IPS DF 6.9 (cell line): ENCODE data around the gene EXOC6B.

ENCODE experiments used
- DNase-seq: peaks from one replicate; pipeline ENCODE4 v3.0.0-alpha.2; 2013; ENCODE audit warnings: low read depth, low spot score
- H3K27ac ChIP-seq: one replicate; pipeline ENCODE4 v1.5.1; 2013; ENCODE audit warnings: low read length, control low read depth
- H3K27me3 ChIP-seq: 2 replicates; pipeline ENCODE4 v1.6.1; 2013; ENCODE audit warnings: mild to moderate bottlenecking, low read length; ENCODE audit not compliant: control insufficient read depth, insufficient read depth
- H3K36me3 ChIP-seq: 2 replicates; pipeline ENCODE4 v1.6.1; 2013; ENCODE audit warnings: low read length; ENCODE audit not compliant: control insufficient read depth, insufficient read depth
- H3K4me1 ChIP-seq: 2 replicates; pipeline ENCODE4 v1.6.1; 2013; ENCODE audit warnings: low read length; ENCODE audit not compliant: control insufficient read depth, insufficient read depth
- H3K4me3 ChIP-seq: 2 replicates; pipeline ENCODE4 v1.5.1; 2013; ENCODE audit warnings: mild to moderate bottlenecking, low read length
- H3K9me3 ChIP-seq: 2 replicates; pipeline ENCODE4 v1.6.1; 2013; ENCODE audit warnings: low read length, inconsistent platforms; ENCODE audit not compliant: control insufficient read depth, insufficient read depth
- WGBS: extraction: QIAGEN DNeasy Blood & Tissue Kit; methylation state at CpG from one replicate; pipeline ENCODE4 v1.1.7; 2013; ENCODE audit warnings: mixed read lengths, missing lambda C conversion rate; ENCODE audit not compliant: insufficient read length, insufficient coverage; 5-methylcytosine and 5-hydroxymethylcytosine counted together

Gene EXOC6B

DNA sequence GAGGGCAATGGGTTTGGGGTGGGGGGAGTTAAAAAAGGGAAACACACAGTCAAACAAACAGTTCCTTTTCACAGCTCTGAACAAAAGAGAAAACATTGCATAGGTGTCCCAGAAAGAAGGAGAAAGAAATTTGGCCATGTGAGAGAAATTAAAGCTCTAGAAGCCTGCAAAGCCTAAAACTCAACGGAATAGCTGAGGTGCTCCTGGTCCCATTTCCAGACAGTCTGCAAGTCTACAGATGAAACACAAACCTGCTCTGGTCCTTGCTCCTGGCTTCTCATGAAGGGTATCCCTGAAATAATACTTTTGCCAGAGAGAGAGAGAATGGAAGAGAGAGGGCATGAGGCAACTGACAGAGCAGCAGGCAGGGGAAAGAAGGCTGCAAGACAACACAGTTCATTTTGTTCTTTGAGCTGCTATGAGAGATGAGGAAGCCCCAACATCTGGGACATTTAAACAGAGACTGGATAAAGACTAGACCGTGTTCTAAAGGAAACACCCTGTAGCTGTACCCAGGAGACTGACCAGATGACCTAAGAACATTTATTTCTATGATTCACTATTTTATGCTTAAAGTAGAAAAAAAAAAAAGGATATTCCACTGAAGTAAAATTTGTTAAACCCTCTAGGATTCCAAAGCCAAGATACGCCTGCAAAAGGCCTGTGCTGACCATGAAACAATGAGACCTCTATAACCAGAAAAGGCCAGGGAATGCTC is 620.9 kb downstream of the EXOC6B start:
- no peaks in the 10 kb centered on the region for H3K4me1 ChIP-seq
- H3K27ac ChIP-seq: no peak overlapping the region
- no peaks in the 10 kb centered on the region for H3K9me3 ChIP-seq
- no CpG with 5 or more reads among the region's 3 CpGs for WGBS
- DNase-seq: no peak
- no peaks in the 10 kb centered on the region for H3K36me3 ChIP-seq
- no peak overlapping the region for H3K4me3 ChIP-seq
- H3K27me3 ChIP-seq: no peaks in the 10 kb centered on the region

DNA sequence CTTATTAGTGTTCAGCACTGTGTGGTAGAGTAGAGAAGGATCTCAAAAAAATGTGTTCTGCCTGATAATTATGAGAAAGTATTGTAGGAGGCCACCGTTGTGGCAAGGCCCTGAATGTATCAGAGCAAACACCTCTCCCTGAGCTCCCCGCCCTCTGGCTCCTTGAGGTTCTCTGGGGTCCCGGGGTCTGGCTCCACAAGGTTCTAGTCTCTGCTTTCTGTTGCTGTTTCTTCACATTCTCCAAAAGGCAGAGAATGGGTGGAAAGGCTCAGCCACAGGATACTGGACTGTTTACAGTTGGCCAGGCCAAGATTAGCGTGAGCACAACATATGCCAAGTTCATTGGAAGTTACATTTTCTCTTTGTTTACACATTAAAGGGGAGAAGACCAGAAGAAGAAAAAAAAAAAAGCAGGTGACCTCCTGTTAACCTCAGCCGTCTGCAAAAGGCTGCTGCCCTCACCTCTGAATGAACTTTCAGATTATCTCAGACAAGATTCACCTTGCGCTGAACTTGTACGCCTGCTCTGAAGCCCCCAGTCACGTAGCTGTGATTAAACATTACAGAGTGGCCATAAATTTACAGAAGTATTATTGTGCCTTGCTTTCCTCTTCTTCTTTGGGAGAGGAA is 621.6 kb downstream of the EXOC6B start:
- Histone ChIP-seq H3K9me3 (no peaks in the 10 kb centered on the region), H3K4me3 (no peak overlapping the region), H3K27ac (no peak overlapping the region), H3K27me3 (no peaks in the 10 kb centered on the region), H3K36me3 (no peaks in the 10 kb centered on the region), H3K4me1 (no peaks in the 10 kb centered on the region)
- DNase-seq: no peak
- WGBS: no CpG with 5 or more reads among the region's 8 CpGs

DNA sequence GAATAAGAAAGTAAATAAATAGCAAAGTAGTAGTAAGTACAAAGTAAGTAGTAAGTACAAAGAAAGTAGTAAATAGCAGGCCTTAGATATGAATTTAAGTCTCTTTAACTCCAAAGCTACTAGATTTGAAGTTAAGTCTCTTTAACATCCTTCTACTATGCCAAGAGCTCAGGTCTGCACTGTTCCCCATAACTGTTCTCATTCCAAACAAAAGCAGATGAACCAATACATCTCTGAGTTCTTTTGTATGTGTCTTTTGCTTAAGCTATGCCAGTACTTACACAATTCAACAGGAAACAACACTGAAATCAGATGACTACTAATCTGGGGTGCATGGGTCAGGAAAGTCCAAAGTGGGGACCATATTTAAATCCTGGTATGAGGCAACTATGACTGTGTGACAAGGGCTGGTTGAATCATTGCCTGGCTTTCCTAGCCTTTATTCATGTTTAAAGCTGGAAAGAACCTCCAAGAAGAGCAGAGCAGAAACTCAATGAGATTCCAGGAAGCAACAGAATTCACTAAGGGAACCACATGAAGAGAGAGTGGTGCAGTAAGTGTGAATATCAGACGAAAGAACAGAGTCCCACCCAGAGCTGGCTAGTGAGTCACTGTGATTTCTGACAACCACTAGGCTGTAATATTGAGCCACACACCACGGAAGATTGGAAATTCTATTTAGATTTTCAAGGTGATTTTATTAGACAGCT is 627.1 kb downstream of the EXOC6B start:
- Histone ChIP-seq H3K9me3 (no peaks in the 10 kb centered on the region), H3K4me1 (no peaks in the 10 kb centered on the region), H3K27me3 (no peaks in the 10 kb centered on the region), H3K36me3 (no peaks in the 10 kb centered on the region), H3K27ac (no peak overlapping the region), H3K4me3 (no peak overlapping the region)
- no peak for DNase-seq
- WGBS: no CpG with 5 or more reads among the region's 2 CpGs

DNA sequence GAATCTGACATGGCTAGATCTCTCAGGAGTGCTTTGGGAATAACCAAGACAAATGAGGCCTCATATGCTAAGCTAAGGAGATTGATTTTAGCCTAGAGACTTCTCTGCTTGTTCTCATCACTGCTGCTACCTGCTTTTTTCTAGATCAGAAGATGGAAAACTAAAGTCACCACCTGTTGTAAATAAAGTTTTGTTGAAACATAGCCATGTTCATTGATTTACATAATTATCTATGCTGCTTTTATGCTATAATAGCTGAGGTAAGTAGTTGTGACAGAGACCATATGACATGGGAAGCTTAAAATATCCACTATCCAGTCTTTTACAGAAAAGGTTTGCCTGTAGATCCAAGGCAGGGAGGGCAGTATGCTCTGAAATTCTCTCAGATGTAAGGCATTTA is 632.1 kb downstream of the EXOC6B start:
- Histone ChIP-seq H3K9me3 (no peaks in the 10 kb centered on the region), H3K4me1 (no peaks in the 10 kb centered on the region), H3K27me3 (no peaks in the 10 kb centered on the region), H3K27ac (no peak overlapping the region), H3K36me3 (no peaks in the 10 kb centered on the region), H3K4me3 (no peak overlapping the region)
- DNase-seq: no peak

DNA sequence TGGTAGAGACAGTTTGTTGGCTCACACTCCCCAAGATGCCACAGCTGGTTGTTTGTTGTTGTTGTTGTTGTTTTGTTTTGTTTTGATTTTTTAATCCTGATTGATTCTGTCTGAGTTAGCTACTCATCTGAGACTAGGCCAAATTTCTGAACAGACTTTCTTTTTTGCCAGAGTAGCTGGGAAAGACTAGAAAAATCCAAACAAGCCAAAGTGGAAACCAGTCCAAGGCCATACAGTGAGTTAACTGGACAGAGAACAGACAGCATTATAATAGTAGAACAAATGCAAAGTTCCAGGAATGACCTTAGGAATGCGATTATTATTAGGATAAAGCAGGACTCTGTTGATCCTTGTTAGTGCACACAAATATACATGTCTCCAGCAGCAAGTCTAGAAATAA is 634.4 kb downstream of the EXOC6B start:
- H3K4me3 ChIP-seq: no peak overlapping the region
- H3K4me1 ChIP-seq: no peaks in the 10 kb centered on the region
- no CpG with 5 or more reads among the region's 1 CpG for WGBS
- H3K27me3 ChIP-seq: no peaks in the 10 kb centered on the region
- no peaks in the 10 kb centered on the region for H3K36me3 ChIP-seq
- no peaks in the 10 kb centered on the region for H3K9me3 ChIP-seq
- no peak overlapping the region for H3K27ac ChIP-seq
- DNase-seq: no peak

DNA sequence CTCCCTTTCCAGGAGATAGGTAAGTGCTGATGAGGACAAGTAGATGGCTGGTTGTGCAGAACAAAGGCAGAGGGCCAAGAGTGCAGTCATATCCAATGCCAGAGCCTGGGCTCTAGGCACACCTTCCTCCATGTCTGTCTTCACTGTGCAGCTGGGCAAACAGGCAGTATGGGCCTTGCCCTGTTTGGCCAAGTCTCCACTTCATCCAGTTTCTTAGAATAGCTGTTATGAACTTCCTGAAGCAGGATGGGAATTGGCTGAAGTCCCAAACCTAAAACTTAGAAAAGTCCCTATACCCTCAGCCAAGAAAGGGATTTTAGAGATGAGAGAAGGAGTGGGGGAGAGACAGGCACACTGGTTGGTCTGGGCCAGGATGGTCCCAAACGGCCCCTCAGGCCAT is 640.6 kb downstream of the EXOC6B start:
- H3K4me3 ChIP-seq: no peak overlapping the region
- no peaks in the 10 kb centered on the region for H3K9me3 ChIP-seq
- no peak overlapping the region for H3K27ac ChIP-seq
- H3K4me1 ChIP-seq: no peaks in the 10 kb centered on the region
- no peaks in the 10 kb centered on the region for H3K36me3 ChIP-seq
- no peak for DNase-seq
- WGBS: no CpG with 5 or more reads among the region's 1 CpG
- H3K27me3 ChIP-seq: no peaks in the 10 kb centered on the region

DNA sequence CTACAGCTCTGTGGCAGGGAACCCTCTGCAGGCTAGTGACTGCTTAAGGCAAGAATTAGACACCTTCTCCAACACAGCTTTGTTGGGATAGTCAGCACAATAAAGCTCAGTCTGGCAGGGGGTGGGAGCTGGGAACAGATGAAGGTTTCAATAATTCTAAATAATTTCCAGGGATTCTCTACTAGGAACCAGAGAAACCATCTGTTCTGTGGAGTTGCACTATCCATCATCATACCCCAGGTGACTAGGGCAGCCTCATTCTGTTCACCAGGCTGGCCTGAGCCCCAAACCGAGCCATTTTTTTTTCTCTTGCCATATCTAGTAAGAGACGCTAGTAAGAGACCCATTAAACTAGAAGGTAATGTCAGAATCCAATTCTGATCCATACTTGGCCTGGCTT is 642.4 kb downstream of the EXOC6B start:
- Histone ChIP-seq H3K36me3 (no peaks in the 10 kb centered on the region), H3K27ac (no peak overlapping the region), H3K4me1 (no peaks in the 10 kb centered on the region), H3K27me3 (no peaks in the 10 kb centered on the region), H3K9me3 (no peaks in the 10 kb centered on the region), H3K4me3 (no peak overlapping the region)
- no CpG with 5 or more reads among the region's 2 CpGs for WGBS
- DNase-seq: no peak

DNA sequence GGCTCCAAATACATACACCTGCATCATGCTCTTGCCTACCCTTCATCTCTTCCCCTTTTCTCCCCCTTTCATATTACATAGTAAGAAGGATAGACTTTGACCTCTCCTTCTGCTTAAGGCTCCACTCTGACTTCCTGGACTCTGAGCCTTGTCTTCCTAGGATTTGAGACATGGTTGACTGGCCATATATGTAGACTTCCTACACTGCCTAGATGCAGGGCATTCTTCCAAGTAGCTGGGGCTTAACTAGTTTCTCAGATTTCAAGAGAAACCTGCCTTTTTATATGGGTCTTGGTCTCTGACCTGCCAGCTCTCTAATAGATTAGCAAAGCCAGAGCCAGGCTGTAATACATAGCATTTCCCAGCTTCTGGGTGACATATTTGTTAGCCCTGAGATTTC is 642.8 kb downstream of the EXOC6B start:
- Histone ChIP-seq H3K27me3 (no peaks in the 10 kb centered on the region), H3K27ac (no peak overlapping the region), H3K4me1 (no peaks in the 10 kb centered on the region), H3K36me3 (no peaks in the 10 kb centered on the region), H3K4me3 (no peak overlapping the region), H3K9me3 (no peaks in the 10 kb centered on the region)
- no peak for DNase-seq

DNA sequence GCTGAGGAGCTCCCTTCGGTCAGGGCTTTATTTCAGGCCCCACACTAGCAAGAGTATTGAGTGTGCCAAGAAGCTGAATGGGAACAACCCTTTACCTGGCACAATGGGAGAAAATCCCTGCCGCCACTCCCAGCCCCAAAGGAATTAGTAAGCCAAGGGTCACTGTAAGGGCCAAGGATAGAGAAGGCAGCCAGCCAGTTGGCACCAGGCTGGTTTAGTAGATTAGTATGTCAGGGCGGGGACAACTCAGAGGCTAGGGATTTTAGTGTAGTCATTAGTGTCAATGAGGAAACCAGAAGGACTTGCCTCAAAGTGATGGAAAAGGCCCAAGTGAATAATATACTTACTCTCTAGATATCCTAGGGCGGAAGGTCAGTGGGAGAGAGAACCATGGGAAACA is 643.3 kb downstream of the EXOC6B start:
- no peaks in the 10 kb centered on the region for H3K9me3 ChIP-seq
- no CpG with 5 or more reads among the region's 4 CpGs for WGBS
- H3K36me3 ChIP-seq: no peaks in the 10 kb centered on the region
- H3K27me3 ChIP-seq: no peaks in the 10 kb centered on the region
- H3K4me1 ChIP-seq: no peaks in the 10 kb centered on the region
- DNase-seq: no peak
- no peak overlapping the region for H3K4me3 ChIP-seq
- H3K27ac ChIP-seq: no peak overlapping the region

DNA sequence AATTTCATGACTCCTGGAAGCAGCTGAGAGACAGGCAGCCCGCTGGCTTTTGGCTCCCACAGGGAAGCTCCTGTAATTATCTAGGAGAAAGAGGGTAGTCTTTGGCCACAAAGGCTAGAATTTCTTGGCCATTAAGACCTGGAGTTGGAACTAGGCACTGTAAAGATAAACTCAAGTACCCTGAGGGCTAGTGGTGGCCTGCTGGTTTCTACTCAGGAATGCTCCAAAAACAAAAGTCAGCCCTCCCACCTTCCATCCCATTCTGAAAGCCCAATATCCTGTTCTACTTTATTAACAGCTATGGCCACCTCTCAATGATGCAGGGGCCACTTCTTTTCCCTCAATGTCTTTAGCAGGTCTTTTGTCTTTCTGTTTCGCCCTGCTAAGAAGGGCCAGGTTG is 644.2 kb downstream of the EXOC6B start:
- DNase-seq: no peak
- WGBS: no CpG with 5 or more reads among the region's 2 CpGs
- no peak overlapping the region for H3K27ac ChIP-seq
- no peak overlapping the region for H3K4me3 ChIP-seq
- no peaks in the 10 kb centered on the region for H3K36me3 ChIP-seq
- no peaks in the 10 kb centered on the region for H3K27me3 ChIP-seq
- H3K4me1 ChIP-seq: no peaks in the 10 kb centered on the region
- no peaks in the 10 kb centered on the region for H3K9me3 ChIP-seq

DNA sequence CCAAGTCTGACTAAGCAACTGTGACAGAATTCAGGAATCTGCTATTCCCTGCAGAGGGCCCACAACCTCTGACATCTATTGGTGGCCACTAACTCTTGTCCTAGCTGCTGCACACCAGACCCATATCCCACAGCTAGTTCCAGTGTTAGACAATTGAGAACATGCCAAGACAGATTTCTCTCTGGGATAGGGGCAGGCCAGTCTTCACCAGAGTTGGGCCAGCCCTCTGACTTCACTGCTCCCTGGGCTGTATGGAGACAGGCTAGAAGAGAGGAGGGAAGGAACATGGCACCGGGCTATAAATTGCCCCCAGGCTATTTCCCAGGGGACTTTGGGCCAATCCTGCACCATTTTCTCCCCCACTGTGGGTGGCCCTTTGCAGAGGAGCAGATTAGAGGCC is 645.5 kb downstream of the EXOC6B start:
- H3K9me3 ChIP-seq: no peaks in the 10 kb centered on the region
- no peaks in the 10 kb centered on the region for H3K36me3 ChIP-seq
- no peak overlapping the region for H3K4me3 ChIP-seq
- H3K27me3 ChIP-seq: no peaks in the 10 kb centered on the region
- no CpG with 5 or more reads among the region's 1 CpG for WGBS
- no peaks in the 10 kb centered on the region for H3K4me1 ChIP-seq
- H3K27ac ChIP-seq: no peak overlapping the region
- DNase-seq: no peak
